ENCODE data around the gene ZNF500. TPM values are rescaled to one million over a fixed set of nuclear protein-coding genes. Genes with fewer than 3 reads are reported as not detected.
A peak's percentile ranks its signal among the peaks of the same experiment; 100 is the strongest.

ZNF500 gene
- total and polyA plus RNA-seq, 10 of the 15 experiments (the other 5 are each of a cell fraction or from before 2014, with no cell fraction given): 0.99 to 13.1 (median 5.5) TPM

DNA sequence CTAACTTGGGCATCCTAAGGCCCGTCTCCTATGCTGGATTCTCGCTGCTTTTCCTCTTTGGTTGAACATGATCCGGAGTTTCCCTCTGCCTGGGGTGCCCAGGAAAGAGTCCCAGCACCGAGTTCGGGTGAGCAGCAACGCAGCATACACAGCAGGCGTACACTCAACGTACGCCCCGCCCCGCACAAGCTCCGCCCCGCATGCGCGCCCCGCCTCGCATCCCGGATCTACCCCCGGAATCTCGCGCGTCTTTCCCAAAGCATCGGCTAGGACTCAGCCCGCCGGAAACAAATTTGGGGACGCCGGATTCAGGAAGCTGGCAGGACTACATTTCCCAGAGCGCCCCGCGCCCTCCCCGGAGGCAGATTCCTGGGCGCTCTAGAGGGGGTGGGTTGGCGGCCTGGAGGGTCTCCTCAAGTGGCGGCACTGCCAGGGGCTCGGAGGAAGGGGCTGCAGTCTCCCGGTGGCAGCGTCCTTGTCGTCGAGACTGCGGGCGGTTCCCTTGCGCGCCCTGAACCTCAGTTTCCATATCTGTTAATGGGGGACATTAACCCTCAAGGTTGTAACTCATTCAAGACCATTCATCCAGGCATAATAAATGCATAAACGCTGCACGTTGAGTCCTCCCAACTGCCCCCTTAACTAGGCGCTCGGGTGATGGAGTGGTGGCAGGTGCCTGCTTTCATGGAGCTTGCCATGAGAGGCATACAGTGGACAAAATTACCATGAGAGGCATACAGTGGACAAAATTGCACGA, 1.8 kb upstream of the ZNF500 start (continued):
- TF ChIP-seq, protein P1, sequence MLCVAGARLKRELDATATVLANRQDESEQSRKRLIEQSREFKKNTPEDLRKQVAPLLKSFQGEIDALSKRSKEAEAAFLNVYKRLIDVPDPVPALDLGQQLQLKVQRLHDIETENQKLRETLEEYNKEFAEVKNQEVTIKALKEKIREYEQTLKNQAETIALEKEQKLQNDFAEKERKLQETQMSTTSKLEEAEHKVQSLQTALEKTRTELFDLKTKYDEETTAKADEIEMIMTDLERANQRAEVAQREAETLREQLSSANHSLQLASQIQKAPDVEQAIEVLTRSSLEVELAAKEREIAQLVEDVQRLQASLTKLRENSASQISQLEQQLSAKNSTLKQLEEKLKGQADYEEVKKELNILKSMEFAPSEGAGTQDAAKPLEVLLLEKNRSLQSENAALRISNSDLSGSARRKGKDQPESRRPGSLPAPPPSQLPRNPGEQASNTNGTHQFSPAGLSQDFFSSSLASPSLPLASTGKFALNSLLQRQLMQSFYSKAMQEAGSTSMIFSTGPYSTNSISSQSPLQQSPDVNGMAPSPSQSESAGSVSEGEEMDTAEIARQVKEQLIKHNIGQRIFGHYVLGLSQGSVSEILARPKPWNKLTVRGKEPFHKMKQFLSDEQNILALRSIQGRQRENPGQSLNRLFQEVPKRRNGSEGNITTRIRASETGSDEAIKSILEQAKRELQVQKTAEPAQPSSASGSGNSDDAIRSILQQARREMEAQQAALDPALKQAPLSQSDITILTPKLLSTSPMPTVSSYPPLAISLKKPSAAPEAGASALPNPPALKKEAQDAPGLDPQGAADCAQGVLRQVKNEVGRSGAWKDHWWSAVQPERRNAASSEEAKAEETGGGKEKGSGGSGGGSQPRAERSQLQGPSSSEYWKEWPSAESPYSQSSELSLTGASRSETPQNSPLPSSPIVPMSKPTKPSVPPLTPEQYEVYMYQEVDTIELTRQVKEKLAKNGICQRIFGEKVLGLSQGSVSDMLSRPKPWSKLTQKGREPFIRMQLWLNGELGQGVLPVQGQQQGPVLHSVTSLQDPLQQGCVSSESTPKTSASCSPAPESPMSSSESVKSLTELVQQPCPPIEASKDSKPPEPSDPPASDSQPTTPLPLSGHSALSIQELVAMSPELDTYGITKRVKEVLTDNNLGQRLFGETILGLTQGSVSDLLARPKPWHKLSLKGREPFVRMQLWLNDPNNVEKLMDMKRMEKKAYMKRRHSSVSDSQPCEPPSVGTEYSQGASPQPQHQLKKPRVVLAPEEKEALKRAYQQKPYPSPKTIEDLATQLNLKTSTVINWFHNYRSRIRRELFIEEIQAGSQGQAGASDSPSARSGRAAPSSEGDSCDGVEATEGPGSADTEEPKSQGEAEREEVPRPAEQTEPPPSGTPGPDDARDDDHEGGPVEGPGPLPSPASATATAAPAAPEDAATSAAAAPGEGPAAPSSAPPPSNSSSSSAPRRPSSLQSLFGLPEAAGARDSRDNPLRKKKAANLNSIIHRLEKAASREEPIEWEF (IDR thresholded peaks at IDR 0.05; ENCODE audit: insufficient replicate concordance, low read depth, low read length): no peak
- TF ChIP-seq CREM (IDR thresholded peaks at IDR 0.05; ENCODE audit: low read depth): peak; percentile 60; the same call in 1 of the 2 replicates
- no peak for TF ChIP-seq CHD4 (IDR thresholded peaks at IDR 0.05)
- TF ChIP-seq, protein P2, sequence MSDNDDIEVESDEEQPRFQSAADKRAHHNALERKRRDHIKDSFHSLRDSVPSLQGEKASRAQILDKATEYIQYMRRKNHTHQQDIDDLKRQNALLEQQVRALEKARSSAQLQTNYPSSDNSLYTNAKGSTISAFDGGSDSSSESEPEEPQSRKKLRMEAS (IDR thresholded peaks at IDR 0.05; ENCODE audit: low read depth, low read length): peak; percentile 49; the same call in 1 of the 2 replicates
- TF ChIP-seq, protein P3, sequence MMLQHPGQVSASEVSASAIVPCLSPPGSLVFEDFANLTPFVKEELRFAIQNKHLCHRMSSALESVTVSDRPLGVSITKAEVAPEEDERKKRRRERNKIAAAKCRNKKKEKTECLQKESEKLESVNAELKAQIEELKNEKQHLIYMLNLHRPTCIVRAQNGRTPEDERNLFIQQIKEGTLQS (IDR thresholded peaks at IDR 0.05; ENCODE audit: borderline replicate concordance, extremely low read depth, low read depth, low read length): no peak
- TF ChIP-seq MEF2B (IDR thresholded peaks at IDR 0.05; ENCODE audit: partially characterized antibody, poor library complexity, severe bottlenecking): peak; percentile 31
- TF ChIP-seq, protein P4, sequence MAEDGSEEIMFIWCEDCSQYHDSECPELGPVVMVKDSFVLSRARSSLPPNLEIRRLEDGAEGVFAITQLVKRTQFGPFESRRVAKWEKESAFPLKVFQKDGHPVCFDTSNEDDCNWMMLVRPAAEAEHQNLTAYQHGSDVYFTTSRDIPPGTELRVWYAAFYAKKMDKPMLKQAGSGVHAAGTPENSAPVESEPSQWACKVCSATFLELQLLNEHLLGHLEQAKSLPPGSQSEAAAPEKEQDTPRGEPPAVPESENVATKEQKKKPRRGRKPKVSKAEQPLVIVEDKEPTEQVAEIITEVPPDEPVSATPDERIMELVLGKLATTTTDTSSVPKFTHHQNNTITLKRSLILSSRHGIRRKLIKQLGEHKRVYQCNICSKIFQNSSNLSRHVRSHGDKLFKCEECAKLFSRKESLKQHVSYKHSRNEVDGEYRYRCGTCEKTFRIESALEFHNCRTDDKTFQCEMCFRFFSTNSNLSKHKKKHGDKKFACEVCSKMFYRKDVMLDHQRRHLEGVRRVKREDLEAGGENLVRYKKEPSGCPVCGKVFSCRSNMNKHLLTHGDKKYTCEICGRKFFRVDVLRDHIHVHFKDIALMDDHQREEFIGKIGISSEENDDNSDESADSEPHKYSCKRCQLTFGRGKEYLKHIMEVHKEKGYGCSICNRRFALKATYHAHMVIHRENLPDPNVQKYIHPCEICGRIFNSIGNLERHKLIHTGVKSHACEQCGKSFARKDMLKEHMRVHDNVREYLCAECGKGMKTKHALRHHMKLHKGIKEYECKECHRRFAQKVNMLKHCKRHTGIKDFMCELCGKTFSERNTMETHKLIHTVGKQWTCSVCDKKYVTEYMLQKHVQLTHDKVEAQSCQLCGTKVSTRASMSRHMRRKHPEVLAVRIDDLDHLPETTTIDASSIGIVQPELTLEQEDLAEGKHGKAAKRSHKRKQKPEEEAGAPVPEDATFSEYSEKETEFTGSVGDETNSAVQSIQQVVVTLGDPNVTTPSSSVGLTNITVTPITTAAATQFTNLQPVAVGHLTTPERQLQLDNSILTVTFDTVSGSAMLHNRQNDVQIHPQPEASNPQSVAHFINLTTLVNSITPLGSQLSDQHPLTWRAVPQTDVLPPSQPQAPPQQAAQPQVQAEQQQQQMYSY (CRISPR knock-in tag; IDR thresholded peaks at IDR 0.05): no peak
- TF ChIP-seq BMI1 (IDR thresholded peaks at IDR 0.05; ENCODE audit: borderline replicate concordance): no peak
- TF ChIP-seq, protein P5, sequence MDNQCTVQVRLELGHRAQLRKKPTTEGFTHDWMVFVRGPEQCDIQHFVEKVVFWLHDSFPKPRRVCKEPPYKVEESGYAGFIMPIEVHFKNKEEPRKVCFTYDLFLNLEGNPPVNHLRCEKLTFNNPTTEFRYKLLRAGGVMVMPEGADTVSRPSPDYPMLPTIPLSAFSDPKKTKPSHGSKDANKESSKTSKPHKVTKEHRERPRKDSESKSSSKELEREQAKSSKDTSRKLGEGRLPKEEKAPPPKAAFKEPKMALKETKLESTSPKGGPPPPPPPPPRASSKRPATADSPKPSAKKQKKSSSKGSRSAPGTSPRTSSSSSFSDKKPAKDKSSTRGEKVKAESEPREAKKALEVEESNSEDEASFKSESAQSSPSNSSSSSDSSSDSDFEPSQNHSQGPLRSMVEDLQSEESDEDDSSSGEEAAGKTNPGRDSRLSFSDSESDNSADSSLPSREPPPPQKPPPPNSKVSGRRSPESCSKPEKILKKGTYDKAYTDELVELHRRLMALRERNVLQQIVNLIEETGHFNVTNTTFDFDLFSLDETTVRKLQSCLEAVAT (IDR thresholded peaks at IDR 0.05): no peak
- no peak for TF ChIP-seq ATF7 (IDR thresholded peaks at IDR 0.05; ENCODE audit: low read depth)
- TF ChIP-seq FOXK2 (IDR thresholded peaks at IDR 0.05): no peak
- no peak for TF ChIP-seq NFYA (IDR thresholded peaks at IDR 0.05; ENCODE audit: borderline replicate concordance, low read depth, low read length)
- no peak for TF ChIP-seq MTA3 (IDR thresholded peaks at IDR 0.05; ENCODE audit: borderline replicate concordance, low read length)
- TF ChIP-seq TCF12 (IDR thresholded peaks at IDR 0.05; ENCODE audit: low read depth, low read length): no peak
- no peak for TF ChIP-seq CEBPB (IDR thresholded peaks at IDR 0.05; ENCODE audit: borderline replicate concordance in 1 of 2, low read depth in 2 of 2, low read length in 2 of 2)
- TF ChIP-seq PAX5 (IDR thresholded peaks at IDR 0.05; ENCODE audit: borderline replicate concordance, low read depth, low read length): no peak
- TF ChIP-seq CHD2 (IDR thresholded peaks at IDR 0.05; ENCODE audit: borderline replicate concordance, low read depth, low read length): peak; percentile 97
- TF ChIP-seq ZNF207 (IDR thresholded peaks at IDR 0.05; ENCODE audit: borderline replicate concordance): no peak
- TF ChIP-seq LARP7 (IDR thresholded peaks at IDR 0.05): peak; percentile 23; the same call in 1 of the 2 replicates
